ENCODE data around the gene VLDLR. TPM values are rescaled to one million over a fixed set of nuclear protein-coding genes. Genes with fewer than 3 reads are reported as not detected.

Gene VLDLR
- total RNA-seq, 4 donors from 2014 or later, result 15.5 to 17.0 (median 16.8) TPM

GRCh38 chr9:2630158-2630557 is 8.6 kb downstream of the VLDLR start:
- TF ChIP-seq EP300 (IDR thresholded peaks at IDR 0.05) (no peak), POLR2A (IDR thresholded peaks at IDR 0.05; ENCODE audit: low read depth) (no peak), POLR2AphosphoS5 (IDR thresholded peaks at IDR 0.05) (no peak)
- TF ChIP-seq, protein P1, sequence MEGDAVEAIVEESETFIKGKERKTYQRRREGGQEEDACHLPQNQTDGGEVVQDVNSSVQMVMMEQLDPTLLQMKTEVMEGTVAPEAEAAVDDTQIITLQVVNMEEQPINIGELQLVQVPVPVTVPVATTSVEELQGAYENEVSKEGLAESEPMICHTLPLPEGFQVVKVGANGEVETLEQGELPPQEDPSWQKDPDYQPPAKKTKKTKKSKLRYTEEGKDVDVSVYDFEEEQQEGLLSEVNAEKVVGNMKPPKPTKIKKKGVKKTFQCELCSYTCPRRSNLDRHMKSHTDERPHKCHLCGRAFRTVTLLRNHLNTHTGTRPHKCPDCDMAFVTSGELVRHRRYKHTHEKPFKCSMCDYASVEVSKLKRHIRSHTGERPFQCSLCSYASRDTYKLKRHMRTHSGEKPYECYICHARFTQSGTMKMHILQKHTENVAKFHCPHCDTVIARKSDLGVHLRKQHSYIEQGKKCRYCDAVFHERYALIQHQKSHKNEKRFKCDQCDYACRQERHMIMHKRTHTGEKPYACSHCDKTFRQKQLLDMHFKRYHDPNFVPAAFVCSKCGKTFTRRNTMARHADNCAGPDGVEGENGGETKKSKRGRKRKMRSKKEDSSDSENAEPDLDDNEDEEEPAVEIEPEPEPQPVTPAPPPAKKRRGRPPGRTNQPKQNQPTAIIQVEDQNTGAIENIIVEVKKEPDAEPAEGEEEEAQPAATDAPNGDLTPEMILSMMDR (IDR thresholded peaks at IDR 0.05), result no peak
- H3K4me3 ChIP-seq, result no peak overlapping the region
- no peaks in the 10 kb centered on the region for H3K27me3 ChIP-seq
- intact Hi-C loops (cut with DNase I), result no loop called here
- no peaks in the 10 kb centered on the region for H3K9me3 ChIP-seq
- H3K36me3 ChIP-seq, result no peaks in the 10 kb centered on the region
- H3K4me1 ChIP-seq, result peaks cover 31 to 50% (median 44%) of the 10 kb centered on the region in 4 donors
- H3K27ac ChIP-seq (replicated peaks in 1 of 4), result peak overlapping the region in 1 of 4 donors; percentile 22
- DNase-seq (ENCODE audit: extremely low spot score), result no peak
- WGBS, result 63% methylated on average over 2 of the region's 2 CpGs

DNA sequence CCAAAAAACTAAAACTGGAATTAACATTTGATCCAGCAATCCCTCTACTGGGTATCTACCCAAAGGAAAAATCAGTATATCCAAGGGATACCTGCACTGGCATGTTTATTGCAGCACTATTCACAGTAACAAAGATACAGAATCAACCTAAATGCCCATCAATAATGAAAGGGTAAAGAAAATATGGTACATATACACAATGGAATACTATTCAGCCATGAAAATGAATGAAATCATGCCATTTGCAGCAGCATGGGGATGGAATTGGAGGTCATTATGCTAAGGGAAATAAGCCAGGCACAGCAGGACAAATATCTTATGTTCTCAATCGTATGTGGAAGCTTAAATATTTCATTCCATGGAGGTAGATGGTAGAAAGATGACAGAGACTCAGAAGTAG is 9.7 kb downstream of the VLDLR start:
- no peak overlapping the region for H3K27ac ChIP-seq (replicated peaks in 1 of 4)

DNA sequence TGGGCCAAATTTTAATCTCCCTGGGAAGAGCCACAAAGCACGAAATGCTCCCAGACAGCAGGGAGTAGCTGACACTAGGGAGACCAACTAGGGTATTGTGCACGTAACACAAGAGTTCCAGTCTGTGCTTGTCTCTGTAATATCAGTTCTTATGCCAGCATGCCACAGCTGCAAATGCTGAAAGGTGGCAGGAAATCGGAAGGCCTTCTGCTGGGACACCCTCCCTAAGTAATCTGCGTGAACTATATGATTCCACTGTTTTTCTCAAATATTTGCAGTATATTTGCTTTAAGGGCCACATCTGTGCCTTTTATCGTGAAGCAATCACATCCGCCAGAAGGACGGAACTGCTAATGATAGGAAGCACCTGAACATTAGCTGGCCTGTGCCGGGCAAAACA is 12.6 kb downstream of the VLDLR start:
- peak in 1 of 2 donors; percentile 14 for TF ChIP-seq POLR2AphosphoS5 (IDR thresholded peaks at IDR 0.05)
- no peak for TF ChIP-seq POLR2A (IDR thresholded peaks at IDR 0.05; ENCODE audit: low read depth)
- 63% methylated on average over 8 of the region's 8 CpGs for WGBS
- DNase-seq (ENCODE audit: extremely low spot score), result peak; percentile 92
- H3K27ac ChIP-seq (replicated peaks in 1 of 4), result peak overlapping the region; percentile 13 to 58 (median 32)
- intact Hi-C loops (cut with DNase I), result no loop called here
- H3K9me3 ChIP-seq, result no peaks in the 10 kb centered on the region
- H3K27me3 ChIP-seq, result no peaks in the 10 kb centered on the region
- peak overlapping the region in 2 of 4 donors; percentile 21 to 28 for H3K4me3 ChIP-seq
- H3K4me1 ChIP-seq, result peaks cover 27 to 61% (median 50%) of the 10 kb centered on the region in 4 donors
- H3K36me3 ChIP-seq, result peaks cover 0 to 9% (median 0%) of the 10 kb centered on the region in 4 donors

More for the DNA sequence above, 9.7 kb downstream of the VLDLR start:
- no peak overlapping the region for H3K4me3 ChIP-seq
- TF ChIP-seq, protein P1 (IDR thresholded peaks at IDR 0.05), result no peak
- TF ChIP-seq POLR2AphosphoS5 (IDR thresholded peaks at IDR 0.05) (no peak), EP300 (IDR thresholded peaks at IDR 0.05) (no peak), POLR2A (IDR thresholded peaks at IDR 0.05; ENCODE audit: low read depth) (no peak)
- H3K27me3 ChIP-seq, result no peaks in the 10 kb centered on the region
- H3K9me3 ChIP-seq, result no peaks in the 10 kb centered on the region
- WGBS, result 89% methylated on average over 1 of the region's 1 CpG
- no peak for DNase-seq (ENCODE audit: extremely low spot score)
- peaks cover 31 to 54% (median 42%) of the 10 kb centered on the region in 4 donors for H3K4me1 ChIP-seq
- intact Hi-C loops (cut with DNase I), result no loop called here
- H3K36me3 ChIP-seq, result peaks cover 0 to 6% (median 0%) of the 10 kb centered on the region in 4 donors

DNA sequence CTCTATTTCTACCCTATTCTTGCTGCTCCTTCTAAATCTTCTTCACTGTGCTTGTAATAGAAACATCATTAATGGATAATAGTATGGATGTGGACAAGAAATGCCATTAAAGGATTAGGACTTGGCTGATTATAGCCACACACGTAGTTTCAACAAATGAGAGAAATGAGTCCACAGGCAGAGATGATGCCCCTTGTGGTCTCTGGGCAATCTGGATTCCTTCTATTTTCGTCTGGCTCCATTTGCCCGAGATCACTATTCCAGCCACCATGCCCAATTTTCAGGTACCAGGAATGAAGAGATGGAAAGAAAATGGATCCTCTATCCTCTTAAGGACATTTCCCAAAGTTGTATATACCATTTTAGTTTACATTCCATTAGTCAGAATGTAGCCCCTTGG is 13.2 kb downstream of the VLDLR start:
- peak; percentile 34 for DNase-seq (ENCODE audit: extremely low spot score)
- WGBS, result 81% methylated on average over 3 of the region's 3 CpGs
- peak overlapping the region in 3 of 4 donors; percentile 17 to 58 (median 46) for H3K27ac ChIP-seq (replicated peaks in 1 of 4)
- no peaks in the 10 kb centered on the region for H3K27me3 ChIP-seq
- H3K4me1 ChIP-seq, result peaks cover 20 to 54% (median 48%) of the 10 kb centered on the region in 4 donors
- intact Hi-C loops (cut with DNase I), result no loop called here
- TF ChIP-seq EP300 (IDR thresholded peaks at IDR 0.05) (no peak), POLR2AphosphoS5 (IDR thresholded peaks at IDR 0.05) (no peak), POLR2A (IDR thresholded peaks at IDR 0.05; ENCODE audit: low read depth) (no peak)
- TF ChIP-seq, protein P1 (IDR thresholded peaks at IDR 0.05), result no peak
- H3K9me3 ChIP-seq, result no peaks in the 10 kb centered on the region
- H3K4me3 ChIP-seq, result peak overlapping the region in 1 of 4 donors; percentile 28
- H3K36me3 ChIP-seq, result peaks cover 0 to 12% (median 0%) of the 10 kb centered on the region in 4 donors

DNA sequence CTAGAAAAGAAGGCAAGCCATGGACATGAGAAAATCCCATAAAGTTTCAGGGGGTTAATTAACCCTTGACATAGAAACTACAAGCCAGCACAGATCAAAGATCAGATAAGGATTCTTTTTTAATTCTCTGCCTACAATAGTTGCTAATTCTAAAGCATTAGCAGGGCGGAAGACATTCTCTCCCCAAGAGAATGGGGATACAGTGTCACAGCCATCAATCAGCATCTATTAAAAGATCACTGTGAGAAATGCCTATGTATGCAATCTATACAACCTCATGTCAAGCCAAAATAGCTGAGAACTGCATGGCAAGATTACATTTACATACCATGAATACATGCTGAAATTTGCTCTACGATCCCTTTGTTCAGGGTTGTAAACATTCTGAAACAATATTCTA is 14.3 kb downstream of the VLDLR start:
- Histone ChIP-seq H3K36me3 (peaks cover 0 to 22% (median 3%) of the 10 kb centered on the region in 4 donors), H3K9me3 (no peaks in the 10 kb centered on the region), H3K4me1 (peaks cover 19 to 45% (median 40%) of the 10 kb centered on the region in 4 donors), H3K27me3 (no peaks in the 10 kb centered on the region), H3K27ac (replicated peaks in 1 of 4) (no peak overlapping the region), H3K4me3 (no peak overlapping the region)
- WGBS, result 100% methylated on average over 2 of the region's 2 CpGs
- TF ChIP-seq, protein P1 (IDR thresholded peaks at IDR 0.05), result no peak
- TF ChIP-seq POLR2A (IDR thresholded peaks at IDR 0.05; ENCODE audit: low read depth) (no peak), EP300 (IDR thresholded peaks at IDR 0.05) (no peak), POLR2AphosphoS5 (IDR thresholded peaks at IDR 0.05) (no peak)
- intact Hi-C loops (cut with DNase I), result no loop called here
- no peak for DNase-seq (ENCODE audit: extremely low spot score)
